OCI-LY7 (cell line): Measurements from ENCODE around the gene ZNF689. TPM values are rescaled to one million over a fixed set of nuclear protein-coding genes. Genes with fewer than 3 reads are reported as not detected.

Experiments used
- BruUV-seq: library from RNA; stranded (reverse); fragments of 400-500 nt; replicated peaks from 2 replicates; lab custom pipeline; 2021; lab: Mats Ljungman, UMichigan
- CTCF ChIA-PET: fragments of 300-600 bp; sonication (Branson Sonifier 250); formaldehyde crosslinking; loops from one replicate; lab custom pipeline; 2022; ENCODE audit warnings: antibody characterized with exemption; ENCODE audit not compliant: unreplicated experiment; lab: Charles Lee
- POLR2A ChIA-PET: fragments of 300-600 bp; sonication (Branson Sonifier 250); formaldehyde crosslinking; loops from one replicate; lab custom pipeline; 2022; ENCODE audit warnings: antibody characterized with exemption; lab: Charles Lee
- DNase-seq: peaks from one replicate; pipeline ENCODE4 v3.0.0-alpha.2; 2015; ENCODE audit warnings: low spot score
- H2AFZ ChIP-seq: fragments of 200-600 bp; sonication (generic), shearing (Covaris generic); 2 replicates; pipeline ENCODE4 v1.6.1; 2014; ENCODE audit warnings: mild to moderate bottlenecking, antibody characterized with exemption, low read length, moderate library complexity
- H3K27ac ChIP-seq: fragments of 200-600 bp; sonication (generic); 2 replicates; pipeline ENCODE4 v1.5.1; 2014; ENCODE audit warnings: mixed run types, low read depth, mild to moderate bottlenecking, moderate library complexity, low read length, inconsistent platforms; ENCODE audit not compliant: poor library complexity, severe bottlenecking
- H3K36me3 ChIP-seq: fragments of 200-600 bp; sonication (generic); 2 replicates; pipeline ENCODE4 v1.6.1; 2014; ENCODE audit warnings: mild to moderate bottlenecking, antibody characterized with exemption, low read length, moderate library complexity, mixed read lengths; ENCODE audit not compliant: insufficient read depth
- H3K4me1 ChIP-seq: fragments of 200-600 bp; sonication (generic); 2 replicates; pipeline ENCODE4 v1.5.1; 2014; ENCODE audit warnings: mild to moderate bottlenecking, low read length; ENCODE audit not compliant: insufficient read depth, poor library complexity, severe bottlenecking
- H3K4me2 ChIP-seq: fragments of 200-600 bp; sonication (generic); 2 replicates; pipeline ENCODE4 v1.6.1; 2014; ENCODE audit warnings: mild to moderate bottlenecking, low read length
- H3K4me3 ChIP-seq: fragments of 200-600 bp; sonication (generic); 2 replicates; pipeline ENCODE4 v1.5.1; 2014; ENCODE audit warnings: mild to moderate bottlenecking, low read depth, low read length; ENCODE audit not compliant: poor library complexity, severe bottlenecking
- H3K79me2 ChIP-seq: fragments of 200-600 bp; sonication (generic); 2 replicates; pipeline ENCODE4 v1.6.1; 2016; ENCODE audit warnings: low read depth, mild to moderate bottlenecking, low read length, moderate library complexity, mixed read lengths; ENCODE audit not compliant: insufficient read depth
- H3K9me2 ChIP-seq: fragments of 200-600 bp; sonication (generic); 2 replicates; pipeline ENCODE4 v1.6.1; 2016; ENCODE audit warnings: mild to moderate bottlenecking, low read length, mixed read lengths; ENCODE audit not compliant: insufficient read depth
- H3K9me3 ChIP-seq: fragments of 200-600 bp; sonication (generic); 2 replicates; pipeline ENCODE4 v1.6.1; 2014; ENCODE audit warnings: mild to moderate bottlenecking, mixed run types, low read length, mixed read lengths
- H4K20me1 ChIP-seq: fragments of 200-600 bp; sonication (generic); 2 replicates; pipeline ENCODE4 v1.6.1; 2014; ENCODE audit warnings: mild to moderate bottlenecking, antibody characterized with exemption, low read length, moderate library complexity, mixed read lengths; ENCODE audit not compliant: insufficient read depth
- EZH2phosphoT487 ChIP-seq: fragments of 200-600 bp; sonication (generic); IDR thresholded peaks from 2 replicates; pipeline ENCODE4 v1.6.1; 2018; ENCODE audit warnings: low read depth, borderline replicate concordance, mild to moderate bottlenecking, mixed run types, antibody characterized with exemption, low read length, moderate library complexity, mixed read lengths
- intact Hi-C: fragments of 100-400 bp; cut with micrococcal nuclease; formaldehyde crosslinking; loops from one replicate; pipeline ENCODE4 v1.10.0; 2022; ENCODE audit not compliant: unreplicated experiment
- total RNA-seq, 2 experiments: library from RNA; depleted of rRNA in 1 of 2; stranded (reverse); fragments of >200 nt in 1 of 2; shearing (Covaris generic) in 1 of 2; gene quantifications; 2 replicates each; pipeline ENCODE4 v1.2.3, GENCODE V29; 2014 to 2022
- TF ChIP-seq, protein P1 (sequence below): fragments of 200-600 bp; sonication (generic); conservative IDR thresholded peaks from 2 replicates; pipeline ENCODE4 v1.5.1; 2014; ENCODE audit warnings: mild to moderate bottlenecking, antibody characterized with exemption, low read length, moderate library complexity, mixed read lengths

ZNF689 gene
- total RNA-seq, 2 experiments from 2014 or later = 15.0 to 16.7 TPM

DNA sequence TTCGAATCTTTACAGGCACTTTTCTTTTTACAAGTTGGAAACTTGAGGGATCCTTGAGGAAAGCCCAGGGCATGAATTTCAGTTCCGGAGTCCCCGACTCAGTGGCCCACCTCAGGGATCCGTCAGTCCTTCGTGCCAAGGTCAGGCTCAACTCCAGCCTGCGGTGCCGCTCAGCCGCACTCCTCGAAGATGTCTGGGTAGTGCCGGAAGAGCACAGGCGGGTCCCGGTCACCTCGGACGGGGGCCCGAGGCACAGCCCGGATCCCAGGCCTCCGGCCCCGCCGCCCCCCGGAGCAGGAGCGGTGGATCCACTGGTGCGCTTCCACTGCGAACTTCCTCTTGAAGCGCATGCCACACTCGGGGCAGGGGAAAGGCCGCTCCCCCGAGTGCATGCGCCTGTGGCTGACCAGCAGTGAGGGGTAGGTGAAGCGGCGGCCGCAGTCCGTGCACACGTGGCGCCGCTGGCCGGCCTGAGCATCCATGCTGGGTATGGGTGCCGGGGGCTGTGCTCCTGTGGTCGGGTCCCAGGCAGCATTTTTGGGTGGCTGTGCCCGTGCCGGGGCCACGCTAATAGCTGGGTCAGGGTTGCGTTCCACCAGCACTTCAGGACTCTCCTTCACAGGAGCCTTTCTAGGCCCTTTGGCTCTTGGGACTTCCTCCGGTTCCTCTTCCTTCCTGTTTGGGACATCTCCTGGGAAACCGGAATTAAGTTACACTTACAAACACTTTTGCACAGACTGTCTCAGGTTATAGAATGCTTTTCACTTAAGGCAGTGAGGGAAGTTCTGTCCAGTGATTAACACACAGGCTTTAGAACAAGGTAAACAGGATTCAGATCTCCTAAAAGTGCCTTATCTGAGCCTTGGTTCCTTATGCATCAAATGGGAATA lies 40.2 kb downstream of the ZNF689 start:
- no peak overlapping the region for H2AFZ ChIP-seq
- H4K20me1 ChIP-seq = no peaks in the 10 kb centered on the region
- ChIA-PET POLR2A (interaction anchor here (0.5 to 3.0 kb wide), 3 partner anchors 12 to 131 kb away, joined by 3 to 31 read pairs (median 3); partner anchors contain the start of gene ZNF764), CTCF (no interaction called here)
- H3K9me3 ChIP-seq = no peaks in the 10 kb centered on the region
- TF ChIP-seq, protein P1, sequence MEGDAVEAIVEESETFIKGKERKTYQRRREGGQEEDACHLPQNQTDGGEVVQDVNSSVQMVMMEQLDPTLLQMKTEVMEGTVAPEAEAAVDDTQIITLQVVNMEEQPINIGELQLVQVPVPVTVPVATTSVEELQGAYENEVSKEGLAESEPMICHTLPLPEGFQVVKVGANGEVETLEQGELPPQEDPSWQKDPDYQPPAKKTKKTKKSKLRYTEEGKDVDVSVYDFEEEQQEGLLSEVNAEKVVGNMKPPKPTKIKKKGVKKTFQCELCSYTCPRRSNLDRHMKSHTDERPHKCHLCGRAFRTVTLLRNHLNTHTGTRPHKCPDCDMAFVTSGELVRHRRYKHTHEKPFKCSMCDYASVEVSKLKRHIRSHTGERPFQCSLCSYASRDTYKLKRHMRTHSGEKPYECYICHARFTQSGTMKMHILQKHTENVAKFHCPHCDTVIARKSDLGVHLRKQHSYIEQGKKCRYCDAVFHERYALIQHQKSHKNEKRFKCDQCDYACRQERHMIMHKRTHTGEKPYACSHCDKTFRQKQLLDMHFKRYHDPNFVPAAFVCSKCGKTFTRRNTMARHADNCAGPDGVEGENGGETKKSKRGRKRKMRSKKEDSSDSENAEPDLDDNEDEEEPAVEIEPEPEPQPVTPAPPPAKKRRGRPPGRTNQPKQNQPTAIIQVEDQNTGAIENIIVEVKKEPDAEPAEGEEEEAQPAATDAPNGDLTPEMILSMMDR = no peak
- no peak for TF ChIP-seq EZH2phosphoT487
- peak overlapping the region; percentile 9 for H3K4me3 ChIP-seq
- peaks cover 23% of the 10 kb centered on the region for H3K79me2 ChIP-seq
- peaks cover 30% of the 10 kb centered on the region for H3K4me1 ChIP-seq
- H3K27ac ChIP-seq = no peak overlapping the region
- peak overlapping the region; percentile 32; the same call in 1 of the 2 replicates for H3K4me2 ChIP-seq
- intact Hi-C loops = no loop called here
- no peaks in the 10 kb centered on the region for H3K9me2 ChIP-seq
- no peaks in the 10 kb centered on the region for H3K36me3 ChIP-seq
- TSS peak; percentile 76 for BruUV-seq
- DNase-seq = no peak

- no peaks in the 10 kb centered on the region for H3K9me2 ChIP-seq
- H3K36me3 ChIP-seq = no peaks in the 10 kb centered on the region
- H3K27ac ChIP-seq = no peak overlapping the region
- no TSS peak for BruUV-seq
- peaks cover 16% of the 10 kb centered on the region for H3K79me2 ChIP-seq
- POLR2A ChIA-PET = interaction anchor here (1.7 to 1.8 kb wide), 2 partner anchors 11 to 41 kb away, joined by 6 to 11 read pairs; partner anchors contain the start of genes ZNF689 and ZNF764
- H2AFZ ChIP-seq = no peak overlapping the region
- H3K9me3 ChIP-seq = no peaks in the 10 kb centered on the region
- CTCF ChIA-PET = no interaction called here
- H3K4me1 ChIP-seq = peaks cover 30% of the 10 kb centered on the region
- TF ChIP-seq, protein P1 = no peak
- TF ChIP-seq EZH2phosphoT487 = no peak
- H3K4me3 ChIP-seq = no peak overlapping the region
- intact Hi-C loops = no loop called here
- H4K20me1 ChIP-seq = no peaks in the 10 kb centered on the region
- H3K4me2 ChIP-seq = no peak overlapping the region
- DNase-seq = no peak
Observed at GRCh38 chr16:30569281-30569680, 40.9 kb downstream of the ZNF689 start.
